Measurements from ENCODE around the gene UBQLN2.
"Not testable (repeated sequence)": the region's sequence is repeated elsewhere in the genome, so short reads cannot be mapped to it uniquely, and the experiment has no call there.

Gene UBQLN2

GRCh38 chrX:56563231-56564161, at the start of gene UBQLN2:
Gene UBQLN2 (plus strand): TSS chrX:56563627. CDS start chrX:56563874, 247 bp downstream.
- Histone ChIP-seq H3K27me3 (replicated peaks; ENCODE audit: control insufficient read depth, insufficient read depth, low read length) (no peaks in the 10 kb centered on the region), H3K36me3 (ENCODE audit: control insufficient read depth, insufficient read depth, low read length) (no peaks in the 10 kb centered on the region), H3K4me3 (replicated peaks; ENCODE audit: low read depth, low read length) (peak within 1 kb of the TSS; percentile 78)
- DNase-seq (ENCODE audit: extremely low read depth, insufficient read length), result peak; percentile 84
- TF ChIP-seq CTCF (IDR thresholded peaks at IDR 0.05; ENCODE audit: insufficient read depth, low read length, poor library complexity, severe bottlenecking), result peak; percentile 6

GRCh38 chrX:56519642-56520041, 43.8 kb upstream of the UBQLN2 start:
- no peak for DNase-seq (ENCODE audit: extremely low read depth, insufficient read length)
- no peak overlapping the region for H3K4me3 ChIP-seq (replicated peaks; ENCODE audit: low read depth, low read length)
- H3K36me3 ChIP-seq (ENCODE audit: control insufficient read depth, insufficient read depth, low read length), result no peaks in the 10 kb centered on the region
- H3K27me3 ChIP-seq (replicated peaks; ENCODE audit: control insufficient read depth, insufficient read depth, low read length), result no peaks in the 10 kb centered on the region
- TF ChIP-seq CTCF (IDR thresholded peaks at IDR 0.05; ENCODE audit: insufficient read depth, low read length, poor library complexity, severe bottlenecking), result no peak

- not testable (repeated sequence) for H3K36me3 ChIP-seq (ENCODE audit: control insufficient read depth, insufficient read depth, low read length); H3K4me3 ChIP-seq (replicated peaks; ENCODE audit: low read depth, low read length); DNase-seq (ENCODE audit: extremely low read depth, insufficient read length); H3K27me3 ChIP-seq (replicated peaks; ENCODE audit: control insufficient read depth, insufficient read depth, low read length)
Measured at GRCh38 chrX:56529482-56530007, 33.9 kb upstream of the UBQLN2 start.

GRCh38 chrX:56530011-56530410, 33.4 kb upstream of the UBQLN2 start:
- no peak for TF ChIP-seq CTCF (IDR thresholded peaks at IDR 0.05; ENCODE audit: insufficient read depth, low read length, poor library complexity, severe bottlenecking)
- no peak overlapping the region for H3K4me3 ChIP-seq (replicated peaks; ENCODE audit: low read depth, low read length)
- no peak for DNase-seq (ENCODE audit: extremely low read depth, insufficient read length)
- no peaks in the 10 kb centered on the region for H3K36me3 ChIP-seq (ENCODE audit: control insufficient read depth, insufficient read depth, low read length)
- no peaks in the 10 kb centered on the region for H3K27me3 ChIP-seq (replicated peaks; ENCODE audit: control insufficient read depth, insufficient read depth, low read length)

- Histone ChIP-seq H3K27me3 (replicated peaks; ENCODE audit: control insufficient read depth, insufficient read depth, low read length) (no peaks in the 10 kb centered on the region), H3K36me3 (ENCODE audit: control insufficient read depth, insufficient read depth, low read length) (no peaks in the 10 kb centered on the region), H3K4me3 (replicated peaks; ENCODE audit: low read depth, low read length) (no peak overlapping the region)
- DNase-seq (ENCODE audit: extremely low read depth, insufficient read length), result no peak
- no peak for TF ChIP-seq CTCF (IDR thresholded peaks at IDR 0.05; ENCODE audit: insufficient read depth, low read length, poor library complexity, severe bottlenecking)
Measured at GRCh38 chrX:56550667-56551066, 12.8 kb upstream of the UBQLN2 start.

GRCh38 chrX:56554870-56555269, 8.6 kb upstream of the UBQLN2 start:
- no peak for DNase-seq (ENCODE audit: extremely low read depth, insufficient read length)
- TF ChIP-seq CTCF (IDR thresholded peaks at IDR 0.05; ENCODE audit: insufficient read depth, low read length, poor library complexity, severe bottlenecking), result no peak
- no peaks in the 10 kb centered on the region for H3K36me3 ChIP-seq (ENCODE audit: control insufficient read depth, insufficient read depth, low read length)
- no peak overlapping the region for H3K4me3 ChIP-seq (replicated peaks; ENCODE audit: low read depth, low read length)
- no peaks in the 10 kb centered on the region for H3K27me3 ChIP-seq (replicated peaks; ENCODE audit: control insufficient read depth, insufficient read depth, low read length)

Measured in GM06990 (cell line).